Measurements from ENCODE around the gene ENTPD5.

- TF ChIP-seq FOXM1 (IDR thresholded peaks at IDR 0.05; ENCODE audit: borderline replicate concordance) (peak; percentile 63), HDGF (IDR thresholded peaks at IDR 0.05; ENCODE audit: borderline replicate concordance) (no peak), ELF4 (IDR thresholded peaks at IDR 0.05) (no peak), FOXA1 (IDR thresholded peaks at IDR 0.05) (no peak), FOXK2 (IDR thresholded peaks at IDR 0.05) (no peak), SP1 (IDR thresholded peaks at IDR 0.05) (no peak), ZNF384 (IDR thresholded peaks at IDR 0.05) (no peak), TARDBP (IDR thresholded peaks at IDR 0.05) (0 out of 2 replicates have a peak, but pooled peaks have one; percentile 29), BHLHE40 (IDR thresholded peaks at IDR 0.05; ENCODE audit: borderline replicate concordance) (no peak), CTBP1 (IDR thresholded peaks at IDR 0.05; ENCODE audit: borderline replicate concordance) (no peak), ARNT (IDR thresholded peaks at IDR 0.05) (no peak), L3MBTL2 (conservative IDR thresholded peaks at IDR 0.05) (peak; percentile 27; the same call in 1 of the 2 replicates)
- TF ChIP-seq, protein P1, sequence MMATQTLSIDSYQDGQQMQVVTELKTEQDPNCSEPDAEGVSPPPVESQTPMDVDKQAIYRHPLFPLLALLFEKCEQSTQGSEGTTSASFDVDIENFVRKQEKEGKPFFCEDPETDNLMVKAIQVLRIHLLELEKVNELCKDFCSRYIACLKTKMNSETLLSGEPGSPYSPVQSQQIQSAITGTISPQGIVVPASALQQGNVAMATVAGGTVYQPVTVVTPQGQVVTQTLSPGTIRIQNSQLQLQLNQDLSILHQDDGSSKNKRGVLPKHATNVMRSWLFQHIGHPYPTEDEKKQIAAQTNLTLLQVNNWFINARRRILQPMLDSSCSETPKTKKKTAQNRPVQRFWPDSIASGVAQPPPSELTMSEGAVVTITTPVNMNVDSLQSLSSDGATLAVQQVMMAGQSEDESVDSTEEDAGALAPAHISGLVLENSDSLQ (IDR thresholded peaks at IDR 0.05), result peak; percentile 51
These were observed at the start of gene ENTPD5, which contains the start of gene BBOF1 for GRCh38 chr14:74018586-74019407.

Data from HEK293T (cell line).